Neutrophil (primary cell): ENCODE results near the gene CCDC187.

ENCODE experiments used
- H3K27ac ChIP-seq: fragments of 200-600 bp; sonication (generic); 2 replicates; pipeline ENCODE4 v1.5.1; 2016; ENCODE audit warnings: mild to moderate bottlenecking, moderate library complexity
- H3K27me3 ChIP-seq: fragments of 200-600 bp; sonication (generic); 2 replicates; pipeline ENCODE4 v1.6.0; 2016; ENCODE audit warnings: mild to moderate bottlenecking
- H3K36me3 ChIP-seq: fragments of 200-600 bp; sonication (generic); 2 replicates; pipeline ENCODE4 v1.5.1; 2017
- H3K4me1 ChIP-seq, 2 experiments: fragments of 200-600 bp in 1 of 2; sonication (generic) in 1 of 2; 1 replicate in 1 of 2; 2 replicates in 1 of 2; pipeline versions ENCODE4 v1.5.1 to v1.6.1; 2013 to 2016; ENCODE audit warnings: low read depth in 1 of 2, low read length in 1 of 2, mild to moderate bottlenecking in 1 of 2, moderate library complexity in 1 of 2; ENCODE audit not compliant: control insufficient read depth in 1 of 2, insufficient read depth in 1 of 2
- H3K4me3 ChIP-seq, 2 experiments: fragments of 200-600 bp in 1 of 2; sonication (generic) in 1 of 2; 1 replicate in 1 of 2; 2 replicates in 1 of 2; pipeline ENCODE4 v1.5.1; 2013 to 2016; ENCODE audit warnings: low read depth in 1 of 2, low read length in 1 of 2, mild to moderate bottlenecking in 1 of 2, moderate library complexity in 1 of 2
- H3K9me3 ChIP-seq: fragments of 200-600 bp; sonication (generic); 2 replicates; pipeline ENCODE4 v1.5.1; 2016
- CTCF ChIP-seq: fragments of 200-600 bp; sonication (generic); IDR thresholded peaks from 2 replicates; pipeline ENCODE4 v1.5.1; 2016; ENCODE audit warnings: antibody characterized with exemption

The CCDC187 gene

GRCh38 chr9:136235709-136236455 is 68.0 kb downstream of the CCDC187 start:
- H3K36me3 ChIP-seq: no peaks in the 10 kb centered on the region
- TF ChIP-seq CTCF: no peak
- no peak overlapping the region for H3K27ac ChIP-seq
- H3K27me3 ChIP-seq: no peaks in the 10 kb centered on the region
- H3K4me1 ChIP-seq: peaks cover 20 to 21% of the 10 kb centered on the region in 2 experiments
- H3K9me3 ChIP-seq: no peaks in the 10 kb centered on the region
- H3K4me3 ChIP-seq: no peak overlapping the region

GRCh38 chr9:136235171-136235570 is 68.7 kb downstream of the CCDC187 start:
- H3K36me3 ChIP-seq: no peaks in the 10 kb centered on the region
- no peak overlapping the region for H3K4me3 ChIP-seq
- H3K27me3 ChIP-seq: no peaks in the 10 kb centered on the region
- no peak overlapping the region for H3K27ac ChIP-seq
- no peaks in the 10 kb centered on the region for H3K9me3 ChIP-seq
- peaks cover 20 to 21% of the 10 kb centered on the region in 2 experiments for H3K4me1 ChIP-seq
- TF ChIP-seq CTCF: no peak

- no peaks in the 10 kb centered on the region for H3K9me3 ChIP-seq
- H3K27me3 ChIP-seq: no peaks in the 10 kb centered on the region
- peaks cover 20 to 21% of the 10 kb centered on the region in 2 experiments for H3K4me1 ChIP-seq
- H3K36me3 ChIP-seq: no peaks in the 10 kb centered on the region
- H3K4me3 ChIP-seq: no peak overlapping the region
- no peak overlapping the region for H3K27ac ChIP-seq
- no peak for TF ChIP-seq CTCF
Observed at GRCh38 chr9:136234597-136234996, 69.3 kb downstream of the CCDC187 start.

- Histone ChIP-seq H3K27ac (no peak overlapping the region), H3K36me3 (no peaks in the 10 kb centered on the region), H3K4me1 (peaks cover 20 to 21% of the 10 kb centered on the region in 2 experiments), H3K4me3 (no peak overlapping the region), H3K27me3 (no peaks in the 10 kb centered on the region), H3K9me3 (no peaks in the 10 kb centered on the region)
- TF ChIP-seq CTCF: no peak
Observed at GRCh38 chr9:136233868-136234267, 70.0 kb downstream of the CCDC187 start.

- no peak overlapping the region for H3K27ac ChIP-seq
- no peak overlapping the region for H3K4me3 ChIP-seq
- no peaks in the 10 kb centered on the region for H3K36me3 ChIP-seq
- peaks cover 20 to 21% of the 10 kb centered on the region in 2 experiments for H3K4me1 ChIP-seq
- no peaks in the 10 kb centered on the region for H3K9me3 ChIP-seq
- H3K27me3 ChIP-seq: no peaks in the 10 kb centered on the region
- no peak for TF ChIP-seq CTCF
Observed at GRCh38 chr9:136233411-136233810, 70.5 kb downstream of the CCDC187 start.
